ENCODE measurements around the gene PCDHGA7. TPM values are rescaled to one million over a fixed set of nuclear protein-coding genes. Genes with fewer than 3 reads are reported as not detected.

PCDHGA7 gene
- total and polyA plus RNA-seq, 3 experiments from 2014 or later: 0.09 TPM; not detected in 2

- H3K27me3 ChIP-seq (ENCODE audit: insufficient read depth, low read length, poor library complexity, severe bottlenecking): peaks cover 18% of the 10 kb centered on the region
- peaks cover 7% of the 10 kb centered on the region for H3K9me3 ChIP-seq (ENCODE audit: low read length)
- peak within 1 kb of the TSS; percentile 71 to 90 (median 82) for H3K4me3 Mint-ChIP-seq
- H3K4me3 ChIP-seq (ENCODE audit: low read length): peak within 1 kb of the TSS; percentile 37
- H3K27ac ChIP-seq (ENCODE audit: low read depth, low read length): no peak within 1 kb of the TSS
- peak within 1 kb of the TSS in 3 of 8 donors; percentile 37 to 72 (median 43) for H3K27ac Mint-ChIP-seq
- CTCF ChIA-PET: interaction anchor here (1.1 to 1.4 kb wide), 2 partner anchors 41 to 204 kb away, joined by 3 to 4 read pairs; no protein-coding TSS in a partner anchor
- peak in 1 of 5 donors; percentile 22 for DNase-seq
- H3K9me3 Mint-ChIP-seq: peaks cover 21 to 65% (median 53%) of the 10 kb centered on the region in 5 donors
- POLR2A ChIA-PET: no interaction called here
- peaks cover 70 to 81% of the 10 kb centered on the region in 2 donors for H3K27me3 Mint-ChIP-seq
- no peaks in the 10 kb centered on the region for H3K4me1 ChIP-seq (ENCODE audit: insufficient read depth, low read length)
- H3K36me3 Mint-ChIP-seq: peaks cover 3 to 20% (median 3%) of the 10 kb centered on the region in 3 donors
- peaks cover 0 to 10% (median 2%) of the 10 kb centered on the region in 3 donors for H3K4me1 Mint-ChIP-seq
- no peaks in the 10 kb centered on the region for H3K36me3 ChIP-seq (ENCODE audit: insufficient read depth, low read length)
These were observed 22.6 kb upstream of the PCDHGA7 start, which contains the start of gene PCDHGB2 for GRCh38 chr5:141359790-141360426. TSS of gene PCDHGB2 (plus strand) at chr5:141359994. CDS start at chr5:141360136, 142 bp downstream.

- Histone ChIP-seq H3K36me3 (ENCODE audit: insufficient read depth, low read length) (no peaks in the 10 kb centered on the region), H3K4me1 (ENCODE audit: insufficient read depth, low read length) (no peaks in the 10 kb centered on the region), H3K9me3 (ENCODE audit: low read length) (peaks cover 13% of the 10 kb centered on the region), H3K4me3 (ENCODE audit: low read length) (no peak overlapping the region), H3K27me3 (ENCODE audit: insufficient read depth, low read length, poor library complexity, severe bottlenecking) (peaks cover 23% of the 10 kb centered on the region), H3K27ac (ENCODE audit: low read depth, low read length) (no peak overlapping the region)
- Mint-ChIP-seq H3K9me3 (peaks cover 21 to 67% (median 60%) of the 10 kb centered on the region in 5 donors), H3K4me1 (peaks cover 0 to 10% (median 2%) of the 10 kb centered on the region in 3 donors), H3K27me3 (peaks cover 70 to 84% of the 10 kb centered on the region in 2 donors), H3K36me3 (peaks cover 3 to 25% (median 3%) of the 10 kb centered on the region in 3 donors), H3K27ac (peak overlapping the region in 2 of 8 donors; percentile 43 to 55), H3K4me3 (peak overlapping the region in 1 of 7 donors; percentile 90)
- POLR2A ChIA-PET: no interaction called here
- CTCF ChIA-PET: interaction anchor here (1.1 to 1.4 kb wide), 2 partner anchors 42 to 203 kb away, joined by 3 to 4 read pairs; no protein-coding TSS in a partner anchor
- DNase-seq: no peak
These were observed 21.9 kb upstream of the PCDHGA7 start for GRCh38 chr5:141360685-141361084.

GRCh38 chr5:141362719-141363118 is 19.8 kb upstream of the PCDHGA7 start:
- Histone ChIP-seq H3K9me3 (ENCODE audit: low read length) (peaks cover 13% of the 10 kb centered on the region), H3K4me3 (ENCODE audit: low read length) (no peak overlapping the region), H3K27ac (ENCODE audit: low read depth, low read length) (no peak overlapping the region), H3K4me1 (ENCODE audit: insufficient read depth, low read length) (no peaks in the 10 kb centered on the region), H3K27me3 (ENCODE audit: insufficient read depth, low read length, poor library complexity, severe bottlenecking) (peaks cover 28% of the 10 kb centered on the region), H3K36me3 (ENCODE audit: insufficient read depth, low read length) (no peaks in the 10 kb centered on the region)
- Mint-ChIP-seq H3K27me3 (peaks cover 71 to 78% of the 10 kb centered on the region in 2 donors), H3K27ac (peak overlapping the region in 1 of 8 donors; percentile 64), H3K4me1 (peaks cover 0 to 10% (median 2%) of the 10 kb centered on the region in 3 donors), H3K4me3 (no peak overlapping the region), H3K9me3 (peaks cover 22 to 62% (median 57%) of the 10 kb centered on the region in 5 donors), H3K36me3 (peaks cover 3 to 22% (median 3%) of the 10 kb centered on the region in 3 donors)
- ChIA-PET CTCF (no interaction called here), POLR2A (no interaction called here)
- no peak for DNase-seq

GRCh38 chr5:141363952-141364660 is 18.4 kb upstream of the PCDHGA7 start, which contains the start of gene PCDHGA5:
TSS of gene PCDHGA5 (plus strand) at chr5:141364162. CDS start at chr5:141364331, 169 bp downstream.
- Mint-ChIP-seq H3K4me3 (no peak within 1 kb of the TSS), H3K36me3 (peaks cover 3 to 22% (median 3%) of the 10 kb centered on the region in 3 donors), H3K27ac (no peak within 1 kb of the TSS), H3K4me1 (peaks cover 0 to 10% (median 2%) of the 10 kb centered on the region in 3 donors), H3K9me3 (peaks cover 25 to 66% (median 53%) of the 10 kb centered on the region in 5 donors), H3K27me3 (peaks cover 71 to 81% of the 10 kb centered on the region in 2 donors)
- H3K4me3 ChIP-seq (ENCODE audit: low read length): no peak within 1 kb of the TSS
- POLR2A ChIA-PET: no interaction called here
- no peak within 1 kb of the TSS for H3K27ac ChIP-seq (ENCODE audit: low read depth, low read length)
- H3K4me1 ChIP-seq (ENCODE audit: insufficient read depth, low read length): no peaks in the 10 kb centered on the region
- peaks cover 29% of the 10 kb centered on the region for H3K27me3 ChIP-seq (ENCODE audit: insufficient read depth, low read length, poor library complexity, severe bottlenecking)
- H3K36me3 ChIP-seq (ENCODE audit: insufficient read depth, low read length): no peaks in the 10 kb centered on the region
- DNase-seq: no peak
- CTCF ChIA-PET: interaction anchor here (1.2 to 1.4 kb wide), 2 partner anchors 9 to 66 kb away, joined by 3 read pairs; partner anchors contain the start of genes PCDHGA12 and PCDHGA4
- peaks cover 13% of the 10 kb centered on the region for H3K9me3 ChIP-seq (ENCODE audit: low read length)

- no peak for DNase-seq
- Mint-ChIP-seq H3K27me3 (peaks cover 66 to 83% of the 10 kb centered on the region in 2 donors), H3K9me3 (peaks cover 30 to 62% (median 58%) of the 10 kb centered on the region in 5 donors), H3K36me3 (peaks cover 0 to 18% (median 1%) of the 10 kb centered on the region in 3 donors), H3K4me3 (no peak overlapping the region), H3K27ac (no peak overlapping the region), H3K4me1 (peaks cover 3 to 7% (median 5%) of the 10 kb centered on the region in 3 donors)
- POLR2A ChIA-PET: no interaction called here
- Histone ChIP-seq H3K9me3 (ENCODE audit: low read length) (peaks cover 18% of the 10 kb centered on the region), H3K4me1 (ENCODE audit: insufficient read depth, low read length) (no peaks in the 10 kb centered on the region), H3K4me3 (ENCODE audit: low read length) (no peak overlapping the region), H3K27ac (ENCODE audit: low read depth, low read length) (no peak overlapping the region), H3K27me3 (ENCODE audit: insufficient read depth, low read length, poor library complexity, severe bottlenecking) (peaks cover 33% of the 10 kb centered on the region), H3K36me3 (ENCODE audit: insufficient read depth, low read length) (no peaks in the 10 kb centered on the region)
- CTCF ChIA-PET: no interaction called here
These were observed 16.3 kb upstream of the PCDHGA7 start for GRCh38 chr5:141366016-141366896.

- peaks cover 2 to 11% (median 3%) of the 10 kb centered on the region in 3 donors for H3K36me3 Mint-ChIP-seq
- Histone ChIP-seq H3K4me3 (ENCODE audit: low read length) (peak within 1 kb of the TSS; percentile 46), H3K36me3 (ENCODE audit: insufficient read depth, low read length) (no peaks in the 10 kb centered on the region), H3K9me3 (ENCODE audit: low read length) (peaks cover 10% of the 10 kb centered on the region), H3K27ac (ENCODE audit: low read depth, low read length) (no peak within 1 kb of the TSS), H3K4me1 (ENCODE audit: insufficient read depth, low read length) (no peaks in the 10 kb centered on the region), H3K27me3 (ENCODE audit: insufficient read depth, low read length, poor library complexity, severe bottlenecking) (peaks cover 34% of the 10 kb centered on the region)
- H3K4me3 Mint-ChIP-seq: peak within 1 kb of the TSS; percentile 66 to 87 (median 79)
- ChIA-PET POLR2A (no interaction called here), CTCF (interaction anchor here (1.0 to 1.8 kb wide), 3 partner anchors 27 to 194 kb away, joined by 3 to 6 read pairs (median 4); partner anchors contain the start of genes PCDHGA1 and PCDHGB5)
- H3K27me3 Mint-ChIP-seq: peaks cover 65 to 83% of the 10 kb centered on the region in 2 donors
- peaks cover 5 to 9% (median 7%) of the 10 kb centered on the region in 3 donors for H3K4me1 Mint-ChIP-seq
- DNase-seq: peak in 3 of 5 donors; percentile 15 to 20 (median 16)
- peaks cover 22 to 68% (median 47%) of the 10 kb centered on the region in 5 donors for H3K9me3 Mint-ChIP-seq
- H3K27ac Mint-ChIP-seq: peak within 1 kb of the TSS in 1 of 8 donors; percentile 7
These were observed 12.3 kb upstream of the PCDHGA7 start, which contains the start of gene PCDHGB3 for GRCh38 chr5:141369994-141370848. TSS of gene PCDHGB3 (plus strand) at chr5:141370242. CDS start at chr5:141370395, 153 bp downstream.

Data from CD8-positive, alpha-beta memory T cell (primary cell).